H1 (cell line): ENCODE measurements around the gene TARS2. TPM values are rescaled to one million over a fixed set of nuclear protein-coding genes. Genes with fewer than 3 reads are reported as not detected.

ENCODE experiments used
- CTCF ChIA-PET: fragments of 300-600 bp; sonication (Branson Sonifier 250); formaldehyde crosslinking; loops from one replicate; lab custom pipeline; 2021; ENCODE audit not compliant: partially characterized antibody; lab: Charles Lee
- POLR2A ChIA-PET: fragments of 300-600 bp; sonication (Branson Sonifier 250); formaldehyde crosslinking; loops from one replicate; lab custom pipeline; 2021; ENCODE audit warnings: inconsistent platforms; ENCODE audit not compliant: partially characterized antibody; lab: Charles Lee
- DNase-seq, 2 experiments: peaks; one replicate each; pipeline versions ENCODE4 v3.0.0 to v3.0.0-alpha.2; 2010 to 2022; ENCODE audit warnings: low spot score in 2 of 2, low read depth in 1 of 2, mixed read lengths in 1 of 2
- FAIRE-seq: peaks from 2 replicates; lab custom pipeline; 2011; peaks lifted over from hg19 to GRCh38; lab: Jason Lieb, UNC
- H2AFZ ChIP-seq: 2 replicates; pipeline ENCODE4 v1.8.1; 2012; ENCODE audit warnings: low read length, inconsistent platforms
- H2AK5ac ChIP-seq: 2 replicates; pipeline ENCODE4 v1.6.1; 2013; ENCODE audit warnings: low read depth, low read length
- H2BK120ac ChIP-seq: replicated peaks from 2 replicates; pipeline ENCODE3; 2013; ENCODE audit warnings: low read depth, low read length, inconsistent platforms
- H2BK12ac ChIP-seq: 2 replicates; pipeline ENCODE4 v1.6.1; 2013; ENCODE audit warnings: low read depth, low read length
- H2BK15ac ChIP-seq: 2 replicates; pipeline ENCODE4 v1.6.1; 2013; ENCODE audit warnings: low read length
- H2BK20ac ChIP-seq: 2 replicates; pipeline ENCODE4 v1.6.1; 2013; ENCODE audit warnings: low read length
- H2BK5ac ChIP-seq: 2 replicates; pipeline ENCODE4 v1.6.1; 2013; ENCODE audit warnings: low read depth, low read length
- H3K14ac ChIP-seq: 2 replicates; pipeline ENCODE4 v1.6.1; 2013; ENCODE audit warnings: inconsistent platforms; ENCODE audit not compliant: insufficient read length
- H3K18ac ChIP-seq: 2 replicates; pipeline ENCODE4 v1.6.1; 2013; ENCODE audit warnings: low read length; ENCODE audit errors: extremely low read depth
- H3K23ac ChIP-seq: 2 replicates; pipeline ENCODE4 v1.6.1; 2013; ENCODE audit warnings: inconsistent platforms; ENCODE audit not compliant: insufficient read length
- H3K23me2 ChIP-seq: 2 replicates; pipeline ENCODE4 v1.6.1; 2013; ENCODE audit warnings: low read depth, low read length
- H3K27ac ChIP-seq: 2 replicates; pipeline ENCODE4 v1.6.1; 2011; ENCODE audit warnings: low read depth, low read length, inconsistent platforms
- H3K27me3 ChIP-seq, 4 experiments: replicated peaks in 1 of 4; 1 replicate in 1 of 4; 2 replicates in 3 of 4; pipeline versions ENCODE4 v1.6.1 to v1.8.1; 2011 to 2013; ENCODE audit warnings: low read length in 3 of 4, mild to moderate bottlenecking in 3 of 4, inconsistent platforms in 2 of 4, mixed read lengths in 2 of 4, moderate library complexity in 1 of 4; ENCODE audit not compliant: control insufficient read depth in 3 of 4, insufficient read depth in 3 of 4; ENCODE audit errors: extremely low read depth in 1 of 4
- H3K36me3 ChIP-seq, 4 experiments: 2 replicates each; pipeline versions ENCODE4 v1.6.1 to v1.8.1; 2011 to 2013; ENCODE audit warnings: mild to moderate bottlenecking in 4 of 4, low read length in 3 of 4, moderate library complexity in 2 of 4, control low read depth in 1 of 4, inconsistent platforms in 1 of 4; ENCODE audit not compliant: insufficient read depth in 4 of 4, control insufficient read depth in 2 of 4
- H3K4ac ChIP-seq: replicated peaks from 2 replicates; pipeline ENCODE3; 2013; ENCODE audit warnings: low read length, low read depth, mixed read lengths, inconsistent platforms; ENCODE audit not compliant: insufficient read length
- H3K4me1 ChIP-seq, 4 experiments: replicated peaks in 1 of 4; 1 replicate in 1 of 4; 2 replicates in 3 of 4; pipeline versions ENCODE4 v1.6.1 to v1.8.1; 2011 to 2013; ENCODE audit warnings: low read length in 3 of 4, inconsistent platforms in 2 of 4, mixed read lengths in 1 of 4; ENCODE audit not compliant: insufficient read depth in 4 of 4, control insufficient read depth in 3 of 4
- H3K4me2 ChIP-seq, 2 experiments: 2 replicates each; pipeline versions ENCODE4 v1.6.1 to v1.8.1; 2011 to 2013; ENCODE audit warnings: low read depth in 2 of 2, low read length in 2 of 2, control low read depth in 1 of 2, inconsistent platforms in 1 of 2, mild to moderate bottlenecking in 1 of 2; ENCODE audit not compliant: insufficient read depth in 1 of 2
- H3K4me3 ChIP-seq, 4 experiments: fragments of 200-600, 300-600 bp in 1 of 4; sonication (generic), shearing (Covaris generic), sonication (Bioruptor Twin) in 1 of 4; 2 replicates each; pipeline versions ENCODE4 v1.5.1 to v1.8.1; 2011 to 2016; ENCODE audit warnings: low read length in 4 of 4, low read depth in 3 of 4, control low read depth in 2 of 4, inconsistent platforms in 2 of 4, mild to moderate bottlenecking in 2 of 4, mixed read lengths in 1 of 4, moderate library complexity in 1 of 4; ENCODE audit not compliant: insufficient read depth in 2 of 4; ENCODE audit errors: extremely low read depth in 1 of 4
- H3K56ac ChIP-seq: replicated peaks from 2 replicates; pipeline ENCODE3; 2013; ENCODE audit warnings: low read depth, mild to moderate bottlenecking, mixed read lengths, low read length, inconsistent platforms; ENCODE audit not compliant: insufficient read length
- H3K79me1 ChIP-seq: 2 replicates; pipeline ENCODE4 v1.6.1; 2013; ENCODE audit warnings: low read depth, low read length, control low read depth
- H3K79me2 ChIP-seq, 2 experiments: 2 replicates each; pipeline versions ENCODE4 v1.6.1 to v1.8.1; 2012 to 2013; ENCODE audit warnings: low read length in 2 of 2, mild to moderate bottlenecking in 2 of 2, inconsistent platforms in 1 of 2; ENCODE audit not compliant: insufficient read depth in 2 of 2, control insufficient read depth in 1 of 2
- H3K9ac ChIP-seq, 4 experiments: replicated peaks in 1 of 4; 1 replicate in 1 of 4; 2 replicates in 3 of 4; pipeline versions ENCODE4 v1.6.1 to v1.8.1; 2011 to 2013; ENCODE audit warnings: low read depth in 3 of 4, low read length in 3 of 4, control low read depth in 2 of 4, mild to moderate bottlenecking in 2 of 4, moderate library complexity in 2 of 4, inconsistent platforms in 1 of 4; ENCODE audit errors: extremely low read depth in 1 of 4
- H3K9me3 ChIP-seq, 2 experiments: 2 replicates each; pipeline versions ENCODE4 v1.6.1 to v1.8.1; 2012 to 2013; ENCODE audit warnings: mild to moderate bottlenecking in 2 of 2, moderate library complexity in 2 of 2, control low read depth in 1 of 2, inconsistent platforms in 1 of 2, low read depth in 1 of 2, low read length in 1 of 2, mixed read lengths in 1 of 2; ENCODE audit not compliant: insufficient read depth in 2 of 2
- H4K20me1 ChIP-seq, 2 experiments: replicated peaks in 1 of 2; 2 replicates each; pipeline versions ENCODE3 to v1.8.1; 2011 to 2013; ENCODE audit warnings: inconsistent platforms in 2 of 2, low read length in 2 of 2, mild to moderate bottlenecking in 1 of 2; ENCODE audit not compliant: insufficient read depth in 2 of 2, control insufficient read depth in 1 of 2
- H4K5ac ChIP-seq: 2 replicates; pipeline ENCODE4 v1.6.1; 2013; ENCODE audit warnings: low read length, low read depth, mixed read lengths, inconsistent platforms; ENCODE audit not compliant: insufficient read length
- H4K8ac ChIP-seq: 2 replicates; pipeline ENCODE4 v1.8.0; 2013; ENCODE audit warnings: mild to moderate bottlenecking, moderate library complexity, low read length, inconsistent platforms; ENCODE audit not compliant: insufficient read depth; ENCODE audit errors: extremely low read depth
- H4K91ac ChIP-seq: replicated peaks from 2 replicates; pipeline ENCODE3; 2013; ENCODE audit warnings: low read length, mixed read lengths, inconsistent platforms; ENCODE audit not compliant: insufficient read length
- BACH1 ChIP-seq: IDR thresholded peaks from 2 replicates; pipeline ENCODE4 v1.6.1; 2012; ENCODE audit warnings: low read length, improper control_type of control experiment
- CBX5 ChIP-seq: fragments of 300-800, 300-1000 bp; sonication (generic); IDR thresholded peaks from 2 replicates; pipeline ENCODE4 v1.7.1; 2016; ENCODE audit warnings: antibody characterized with exemption, low read length, low read depth
- CBX8 ChIP-seq: fragments of 300-800, 300-1000 bp; sonication (generic); IDR thresholded peaks from 2 replicates; pipeline ENCODE4 v1.7.1; 2016; ENCODE audit warnings: low read depth, low read length, borderline replicate concordance
- EGR1 ChIP-seq: IDR thresholded peaks from 2 replicates; pipeline ENCODE4 v1.6.1; 2011; ENCODE audit warnings: low read depth, low read length, borderline replicate concordance
- GABPA ChIP-seq: IDR thresholded peaks from 2 replicates; pipeline ENCODE4 v1.6.1; 2011; ENCODE audit warnings: mild to moderate bottlenecking, low read length, moderate library complexity, borderline replicate concordance; ENCODE audit not compliant: insufficient read depth
- GTF2F1 ChIP-seq: IDR thresholded peaks from 2 replicates; pipeline ENCODE4 v1.6.1; 2012; ENCODE audit warnings: low read depth, low read length, improper control_type of control experiment, borderline replicate concordance
- JUND ChIP-seq: IDR thresholded peaks from 2 replicates; pipeline ENCODE4 v1.6.1; 2011; ENCODE audit warnings: mild to moderate bottlenecking, improper control_type of control experiment, low read length
- MAFK ChIP-seq: IDR thresholded peaks from 2 replicates; pipeline ENCODE4 v1.6.1; 2012; ENCODE audit warnings: low read depth, mild to moderate bottlenecking, improper control_type of control experiment, low read length
- PHF8 ChIP-seq: fragments of 200-600 bp; sonication (generic); conservative IDR thresholded peaks from 2 replicates; pipeline ENCODE4 v1.7.1; 2012; ENCODE audit warnings: low read depth, mild to moderate bottlenecking, inconsistent platforms, low read length, moderate library complexity
- SAP30 ChIP-seq: fragments of 300-600 bp; sonication (generic); IDR thresholded peaks from 2 replicates; pipeline ENCODE4 v1.7.1; 2012; ENCODE audit warnings: low read length, moderate library complexity, mild to moderate bottlenecking, inconsistent platforms; ENCODE audit not compliant: insufficient read depth, insufficient replicate concordance
- SRF ChIP-seq: IDR thresholded peaks from 2 replicates; pipeline ENCODE4 v1.6.1; 2011; ENCODE audit warnings: mild to moderate bottlenecking, low read depth, low read length, moderate library complexity
- YY1 ChIP-seq: IDR thresholded peaks from 2 replicates; pipeline ENCODE4 v1.6.1; 2011; ENCODE audit warnings: low read depth, mild to moderate bottlenecking, low read length
- WGBS, 2 experiments: shearing (Covaris generic) in 1 of 2; methylation state at CpG; one replicate each; pipeline versions ENCODE4 v1.1.6 to v1.1.7; 2013 to 2015; ENCODE audit warnings: low lambda C conversion rate in 2 of 2, mixed read lengths in 2 of 2, inconsistent platforms in 1 of 2, low coverage in 1 of 2, missing lambda C conversion rate in 1 of 2; ENCODE audit not compliant: insufficient replicate concordance in 2 of 2, insufficient coverage in 1 of 2, insufficient read length in 1 of 2; ENCODE audit errors: extremely low coverage in 1 of 2, missing lambda C conversion rate in 1 of 2; 5-methylcytosine and 5-hydroxymethylcytosine counted together
- polyA plus RNA-seq, 7 experiments: library from polyadenylated mRNA; depleted of rRNA in 3 of 7; stranded (reverse) in 5 of 7; unstranded in 2 of 7; fragments of >200 nt in 5 of 7; fragments of 200-250 nt in 2 of 7; gene quantifications; 1 replicate in 5 of 7; 2 replicates in 1 of 7; 4 replicates in 1 of 7; pipeline versions ENCODE4 v1.2.1 to v1.2.3, GENCODE V29; 2011 to 2013; ENCODE audit warnings: missing spikeins in 2 of 7, mixed read lengths in 2 of 7
- total RNA-seq: library from RNA; stranded (reverse); fragmentation: NEBNext Ultra II Directional; extraction: Animal tissue kit (Norgen Biotek cat#: 25700); gene quantifications from 2 replicates; pipeline ENCODE4 v1.2.1, GENCODE V29; 2021

Gene TARS2
- total and polyA plus RNA-seq, 2 of the 8 experiments (the other 6 are each of a cell fraction or from before 2014, with no cell fraction given): 38.9 to 39.1 TPM

DNA sequence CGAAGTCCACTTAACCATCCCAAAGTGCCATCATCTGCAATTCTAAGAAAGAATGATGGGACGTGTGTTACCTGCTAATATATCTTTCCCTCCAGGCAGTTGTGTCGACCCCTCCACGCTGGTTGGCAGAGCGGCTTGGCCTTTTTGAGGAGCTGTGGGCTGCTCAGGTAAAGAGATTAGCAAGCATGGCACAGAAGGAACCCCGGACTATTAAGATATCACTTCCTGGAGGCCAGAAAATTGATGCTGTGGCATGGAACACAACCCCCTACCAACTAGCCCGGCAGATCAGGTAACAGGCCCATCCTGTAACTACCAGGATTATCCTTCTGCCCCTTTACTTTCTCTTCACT lies 520 bp downstream of the TARS2 start:
- H2AFZ ChIP-seq: peak overlapping the region; percentile 47; the same call in 1 of the 2 replicates
- peak overlapping the region; percentile 77 to 92 for H3K4me2 ChIP-seq
- H3K23me2 ChIP-seq: peaks cover 6% of the 10 kb centered on the region; the same call in 1 of the 2 replicates
- no peak overlapping the region for H2AK5ac ChIP-seq
- 22% methylated on average over 7 of the region's 7 CpGs; no CpG with 5 or more reads in 1 of the 2 experiments for WGBS, 2 experiments
- H3K4ac ChIP-seq: peak overlapping the region; percentile 3
- H4K20me1 ChIP-seq: no peaks in the 10 kb centered on the region
- peak overlapping the region; percentile 46; the same call in 1 of the 2 replicates for H2BK15ac ChIP-seq
- H3K4me1 ChIP-seq: peaks cover 0 to 4% (median 1%) of the 10 kb centered on the region in 4 experiments; a peak in 5 of 7 replicates
- H3K27me3 ChIP-seq: no peaks in the 10 kb centered on the region
- no peak overlapping the region; the same call in 1 of the 2 replicates for H2BK12ac ChIP-seq
- peaks cover 0 to 10% of the 10 kb centered on the region in 2 experiments; a peak in 2 of 4 replicates for H3K79me2 ChIP-seq
- H3K23ac ChIP-seq: no peak overlapping the region
- CTCF ChIA-PET: interaction anchor here (2.0 kb wide), 1 partner anchor 46 kb away, joined by 7 read pairs; no protein-coding TSS in a partner anchor
- no peak overlapping the region for H3K18ac ChIP-seq
- no peak overlapping the region for H2BK120ac ChIP-seq
- H3K56ac ChIP-seq: no peak overlapping the region
- no peak overlapping the region for H2BK20ac ChIP-seq
- FAIRE-seq (no peak), DNase-seq (no peak)
- no peaks in the 10 kb centered on the region for H3K79me1 ChIP-seq
- H4K91ac ChIP-seq: no peak overlapping the region
- H3K9me3 ChIP-seq: no peaks in the 10 kb centered on the region
- peak overlapping the region; percentile 52 to 93 (median 84) for H3K9ac ChIP-seq
- H4K8ac ChIP-seq: peak overlapping the region; percentile 96; the same call in 1 of the 2 replicates
- H2BK5ac ChIP-seq: no peak overlapping the region
- H3K36me3 ChIP-seq: peaks cover 10 to 31% (median 18%) of the 10 kb centered on the region in 4 experiments; a peak in 7 of 8 replicates
- no peak overlapping the region for H3K14ac ChIP-seq
- H4K5ac ChIP-seq: no peak overlapping the region
- POLR2A ChIA-PET: interaction anchor here (1.1 to 2.4 kb wide), 8 partner anchors 9 to 91 kb away, joined by 3 to 10 read pairs (median 6); partner anchors contain the start of genes ECM1 and MCL1
- 0 out of 2 replicates have a peak overlapping the region, but pooled peaks have one; percentile 43 for H3K27ac ChIP-seq
- peak overlapping the region; percentile 74 to 91 (median 80) for H3K4me3 ChIP-seq
- TF ChIP-seq SRF (no peak), EGR1 (no peak), BACH1 (no peak), CBX8 (no peak), JUND (no peak), PHF8 (no peak), SAP30 (no peak), GABPA (no peak), MAFK (no peak), YY1 (no peak), GTF2F1 (no peak), CBX5 (no peak)
